HepG2 (cell line): ENCODE data around the gene KIFC1. TPM values are rescaled to one million over a fixed set of nuclear protein-coding genes. Genes with fewer than 3 reads are reported as not detected.
"Not testable (repeated sequence)": the region's sequence is repeated elsewhere in the genome, so short reads cannot be mapped to it uniquely, and the experiment has no call there.

ENCODE experiments used
- ATAC-seq: fragments of 200-7000 bp; cut with Tn5 transposase; 3 replicates; pipeline ENCODE4 v1.9.1; 2020; ENCODE audit warnings: mild to moderate bottlenecking, moderate library complexity
- BruUV-seq: library from RNA; stranded (reverse); fragments of 400-500 nt; replicated peaks from 2 replicates; lab custom pipeline; 2021; lab: Mats Ljungman, UMichigan
- CTCF ChIA-PET: fragments of 300-600 bp; formaldehyde crosslinking; extraction: SDS; loops from one replicate; lab custom pipeline; 2021; ENCODE audit warnings: low total read pairs, inconsistent platforms, low intra/inter-chr PET ratio; lab: Yijun Ruan, JAX
- POLR2A ChIA-PET: fragments of 350-600 bp; sonication (Branson Sonifier 250); formaldehyde crosslinking; loops from one replicate; lab custom pipeline; 2020; ENCODE audit warnings: antibody characterized with exemption, inconsistent platforms; lab: Yijun Ruan, JAX
- DNase-seq: peaks from one replicate; pipeline ENCODE4 v3.0.0-alpha.2; 2015; ENCODE audit warnings: low spot score
- FAIRE-seq: peaks from 3 replicates; lab custom pipeline; 2011; peaks lifted over from hg19 to GRCh38; lab: Jason Lieb, UNC
- H2AFZ ChIP-seq: one replicate; pipeline ENCODE4 v1.6.1; 2011; ENCODE audit warnings: low read length, inconsistent platforms
- H3K27ac ChIP-seq: fragments of 300-600 bp; 3 replicates; pipeline ENCODE4 v1.8.0; 2011; ENCODE audit warnings: mixed run types, mild to moderate bottlenecking, mixed read lengths, low read length, inconsistent platforms; ENCODE audit not compliant: insufficient read depth; ENCODE audit errors: extremely low read length
- H3K27me3 ChIP-seq, 2 experiments: fragments of 200-600 bp in 1 of 2; 2 replicates in 1 of 2; 3 replicates in 1 of 2; pipeline versions ENCODE4 v1.6.0 to v1.8.0; 2011; ENCODE audit warnings: low read length in 2 of 2, mild to moderate bottlenecking in 2 of 2, moderate library complexity in 2 of 2, inconsistent platforms in 1 of 2; ENCODE audit not compliant: insufficient read depth in 2 of 2, control insufficient read depth in 1 of 2
- H3K36me3 ChIP-seq, 2 experiments: fragments of 200-600 bp in 1 of 2; replicated peaks in 1 of 2; 2 replicates in 1 of 2; 3 replicates in 1 of 2; pipeline versions ENCODE4 v1.5.1 to v1.8.0; 2011; ENCODE audit warnings: low read length in 2 of 2, inconsistent platforms in 1 of 2; ENCODE audit not compliant: insufficient read depth in 2 of 2, control insufficient read depth in 1 of 2
- H3K4me1 ChIP-seq: 2 replicates; pipeline ENCODE4 v1.5.1; 2012; ENCODE audit warnings: low read length, inconsistent platforms; ENCODE audit not compliant: insufficient read depth
- H3K4me2 ChIP-seq: 2 replicates; pipeline ENCODE4 v1.6.0; 2011; ENCODE audit warnings: low read depth, low read length, inconsistent platforms
- H3K4me3 ChIP-seq, 3 experiments: fragments of 200-600 bp in 1 of 3; sonication (generic), shearing (Covaris generic) in 1 of 3; replicated peaks in 1 of 3; 2 replicates each; pipeline ENCODE4 v1.5.1; 2011 to 2016; ENCODE audit warnings: low read length in 3 of 3, inconsistent platforms in 2 of 3, low read depth in 2 of 3, mild to moderate bottlenecking in 2 of 3, control low read depth in 1 of 3, mixed read lengths in 1 of 3; ENCODE audit not compliant: insufficient read depth in 1 of 3
- H3K79me2 ChIP-seq: one replicate; pipeline ENCODE4 v1.6.1; 2011; ENCODE audit warnings: low read length, inconsistent platforms; ENCODE audit not compliant: insufficient read depth
- H3K9ac ChIP-seq: 2 replicates; pipeline ENCODE4 v1.6.0; 2011; ENCODE audit warnings: mild to moderate bottlenecking, low read depth, low read length, inconsistent platforms; ENCODE audit not compliant: insufficient read depth
- H3K9me3 ChIP-seq: 2 replicates; pipeline ENCODE4 v1.5.1; 2012; ENCODE audit warnings: mild to moderate bottlenecking, low read length
- H4K20me1 ChIP-seq: 2 replicates; pipeline ENCODE4 v1.6.0; 2011; ENCODE audit warnings: inconsistent platforms, mild to moderate bottlenecking, low read length, moderate library complexity; ENCODE audit not compliant: insufficient read depth
- BRD4 ChIP-seq: sonication (generic); formaldehyde crosslinking; IDR thresholded peaks from 2 replicates; pipeline ENCODE4 v1.4.0; 2020; ENCODE audit warnings: missing genetic modification reagents
- NCOR1 ChIP-seq: fragments of 200-600 bp; sonication (generic); IDR thresholded peaks from 2 replicates; pipeline ENCODE4 v1.7.0; 2017; ENCODE audit warnings: antibody characterized with exemption, low read length, borderline replicate concordance
- WGBS: methylation state at CpG from one replicate; pipeline ENCODE4 v1.1.6; 2017; ENCODE audit warnings: low lambda C conversion rate; 5-methylcytosine and 5-hydroxymethylcytosine counted together
- in situ Hi-C: cut with HindIII; loops from 2 replicates; pipeline ENCODE4 v1.10.0; 2017; ENCODE audit warnings: low pct_unique_long_range_greater_than_20kb; ENCODE audit not compliant: extremely low pct_ligation_motif_present
- intact Hi-C: fragments of 100-400 bp; cut with micrococcal nuclease; formaldehyde crosslinking; loops from one replicate; pipeline ENCODE4 v1.10.0; 2022; ENCODE audit not compliant: unreplicated experiment
- polyA plus RNA-seq, 8 experiments: library from polyadenylated mRNA; depleted of rRNA in 3 of 8; stranded (reverse) in 7 of 8; unstranded in 1 of 8; fragments of >200 nt; fragmentation: Illumina TruSeq in 4 of 8; extraction: Trizol in 4 of 8; gene quantifications; 2 replicates each; pipeline versions ENCODE4 v1.2.1 to v1.2.3, GENCODE V29; 2011 to 2016; ENCODE audit warnings: low read depth in 4 of 8, missing spikeins in 1 of 8, mixed read lengths in 1 of 8; ENCODE audit not compliant: insufficient read depth in 1 of 8
- total RNA-seq, 5 experiments: library from RNA; depleted of rRNA; stranded (reverse); fragments of >200 nt; fragmentation: Illumina TruSeq; extraction: Trizol; gene quantifications; 2 replicates each; pipeline ENCODE4 v1.2.3, GENCODE V29; 2016; ENCODE audit warnings: low read depth in 1 of 5
- TF ChIP-seq, protein P1 (sequence below): sonication (generic); formaldehyde crosslinking; IDR thresholded peaks from 2 replicates; pipeline ENCODE4 v1.4.0; 2020; ENCODE audit warnings: missing genetic modification reagents, borderline replicate concordance
- TF ChIP-seq, protein P2 (sequence below): sonication (generic); formaldehyde crosslinking; IDR thresholded peaks from 2 replicates; pipeline ENCODE4 v1.5.0; 2020; ENCODE audit warnings: mild to moderate bottlenecking, low read depth, missing genetic modification reagents, borderline replicate concordance

Gene KIFC1
- total and polyA plus RNA-seq, 2 of the 13 experiments (the other 11 are each of a cell fraction or from before 2014, with no cell fraction given): 25.0 to 45.5 TPM

DNA sequence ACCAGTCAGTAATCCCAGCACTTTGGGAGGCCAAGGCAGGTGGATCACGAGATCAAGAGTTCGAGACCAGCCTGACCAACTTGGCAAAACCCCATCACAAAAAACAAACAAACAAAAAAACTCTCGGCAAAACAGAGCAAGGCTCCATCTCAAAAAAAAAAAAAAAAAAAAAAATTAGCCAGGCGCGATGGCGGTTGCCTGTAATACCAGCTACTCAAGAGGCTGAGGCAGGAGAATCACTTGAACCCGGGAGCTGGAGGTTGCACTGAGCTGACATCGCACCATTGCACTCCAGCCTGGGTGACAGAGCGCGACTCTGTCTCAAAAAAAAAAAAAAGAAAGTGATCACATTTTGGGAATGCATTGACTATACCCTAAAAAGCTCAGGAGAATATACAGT is 12.4 kb upstream of the KIFC1 start:
- H3K4me2 ChIP-seq, in situ Hi-C loops, CTCF ChIA-PET, H3K4me3 ChIP-seq, FAIRE-seq, H2AFZ ChIP-seq, POLR2A ChIA-PET, H3K27ac ChIP-seq, H3K9me3 ChIP-seq, H3K27me3 ChIP-seq, H4K20me1 ChIP-seq, H3K9ac ChIP-seq, DNase-seq, BruUV-seq, intact Hi-C loops, ATAC-seq, H3K36me3 ChIP-seq, H3K79me2 ChIP-seq: not testable (repeated sequence)
- peaks cover 23% of the 10 kb centered on the region for H3K4me1 ChIP-seq
- 78% methylated on average over 10 of the region's 10 CpGs for WGBS

DNA sequence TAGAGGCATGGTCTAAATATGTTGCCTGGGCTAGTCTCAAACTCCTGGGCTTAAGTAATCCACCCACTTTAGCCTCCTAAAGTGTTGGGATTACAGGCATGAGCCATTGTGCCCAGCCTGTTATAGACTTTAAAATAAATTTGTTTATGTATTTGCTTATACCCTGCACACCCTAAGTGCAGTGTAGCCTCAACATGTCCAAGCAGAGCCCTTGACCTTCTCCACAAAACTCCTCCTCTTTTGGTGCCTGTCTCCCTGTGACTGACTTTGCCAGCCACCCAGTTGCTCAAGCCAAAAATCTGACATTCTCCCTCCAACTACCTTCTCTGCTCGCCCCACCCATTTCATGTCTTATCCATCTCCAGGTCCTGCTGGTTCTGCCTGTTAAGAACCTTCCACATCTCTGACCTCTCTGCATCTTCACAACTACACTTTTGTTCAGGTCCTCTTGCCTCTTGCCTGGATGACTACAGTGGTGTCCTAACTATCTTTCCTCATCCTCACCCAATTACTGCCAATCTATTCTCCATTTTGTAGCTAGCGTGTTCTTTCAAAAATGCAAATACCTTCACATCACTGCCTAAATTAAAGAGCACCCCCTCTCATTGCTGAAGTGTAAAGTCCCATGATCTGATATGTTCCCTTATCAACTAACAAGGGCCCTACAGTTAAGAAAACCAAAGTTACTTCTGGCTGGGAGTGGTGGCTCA is 11.2 kb upstream of the KIFC1 start:
- FAIRE-seq (no peak), ATAC-seq (no peak)
- H2AFZ ChIP-seq: no peak overlapping the region

More for the DNA sequence above, 11.2 kb upstream of the KIFC1 start:
- TF ChIP-seq BRD4 (CRISPR knock-in tag) (no peak), NCOR1 (no peak)
- TF ChIP-seq, protein P1, sequence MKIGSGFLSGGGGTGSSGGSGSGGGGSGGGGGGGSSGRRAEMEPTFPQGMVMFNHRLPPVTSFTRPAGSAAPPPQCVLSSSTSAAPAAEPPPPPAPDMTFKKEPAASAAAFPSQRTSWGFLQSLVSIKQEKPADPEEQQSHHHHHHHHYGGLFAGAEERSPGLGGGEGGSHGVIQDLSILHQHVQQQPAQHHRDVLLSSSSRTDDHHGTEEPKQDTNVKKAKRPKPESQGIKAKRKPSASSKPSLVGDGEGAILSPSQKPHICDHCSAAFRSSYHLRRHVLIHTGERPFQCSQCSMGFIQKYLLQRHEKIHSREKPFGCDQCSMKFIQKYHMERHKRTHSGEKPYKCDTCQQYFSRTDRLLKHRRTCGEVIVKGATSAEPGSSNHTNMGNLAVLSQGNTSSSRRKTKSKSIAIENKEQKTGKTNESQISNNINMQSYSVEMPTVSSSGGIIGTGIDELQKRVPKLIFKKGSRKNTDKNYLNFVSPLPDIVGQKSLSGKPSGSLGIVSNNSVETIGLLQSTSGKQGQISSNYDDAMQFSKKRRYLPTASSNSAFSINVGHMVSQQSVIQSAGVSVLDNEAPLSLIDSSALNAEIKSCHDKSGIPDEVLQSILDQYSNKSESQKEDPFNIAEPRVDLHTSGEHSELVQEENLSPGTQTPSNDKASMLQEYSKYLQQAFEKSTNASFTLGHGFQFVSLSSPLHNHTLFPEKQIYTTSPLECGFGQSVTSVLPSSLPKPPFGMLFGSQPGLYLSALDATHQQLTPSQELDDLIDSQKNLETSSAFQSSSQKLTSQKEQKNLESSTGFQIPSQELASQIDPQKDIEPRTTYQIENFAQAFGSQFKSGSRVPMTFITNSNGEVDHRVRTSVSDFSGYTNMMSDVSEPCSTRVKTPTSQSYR: no peak
- TF ChIP-seq, protein P2, sequence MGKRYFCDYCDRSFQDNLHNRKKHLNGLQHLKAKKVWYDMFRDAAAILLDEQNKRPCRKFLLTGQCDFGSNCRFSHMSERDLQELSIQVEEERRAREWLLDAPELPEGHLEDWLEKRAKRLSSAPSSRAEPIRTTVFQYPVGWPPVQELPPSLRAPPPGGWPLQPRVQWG (CRISPR knock-in tag): no peak
- BruUV-seq: no TSS peak
- POLR2A ChIA-PET: no interaction called here
- 51% methylated on average over 2 of the region's 2 CpGs for WGBS
- H4K20me1 ChIP-seq: no peaks in the 10 kb centered on the region
- H3K9ac ChIP-seq: no peak overlapping the region
- no peaks in the 10 kb centered on the region for H3K27me3 ChIP-seq
- H3K27ac ChIP-seq: no peak overlapping the region
- H3K79me2 ChIP-seq: no peaks in the 10 kb centered on the region
- DNase-seq: no peak
- in situ Hi-C loops (no loop called here), intact Hi-C loops (no loop called here)
- H3K9me3 ChIP-seq: no peaks in the 10 kb centered on the region
- no peak overlapping the region for H3K4me3 ChIP-seq
- no peak overlapping the region for H3K4me2 ChIP-seq
- peaks cover 13% of the 10 kb centered on the region for H3K4me1 ChIP-seq
- no peaks in the 10 kb centered on the region for H3K36me3 ChIP-seq
- CTCF ChIA-PET: no interaction called here
